Measurements from ENCODE around the gene EIF4EBP3.
"Not testable (repeated sequence)": the region's sequence is repeated elsewhere in the genome, so short reads cannot be mapped to it uniquely, and the experiment has no call there.

Gene EIF4EBP3

GRCh38 chr5:140587495-140587894 lies 40.0 kb downstream of the EIF4EBP3 start:
- H3K4me1 Mint-ChIP-seq, result no peaks in the 10 kb centered on the region
- no peak for DNase-seq (ENCODE audit: low spot score in 2 of 2)
- no peak overlapping the region for H3K27ac Mint-ChIP-seq

DNA sequence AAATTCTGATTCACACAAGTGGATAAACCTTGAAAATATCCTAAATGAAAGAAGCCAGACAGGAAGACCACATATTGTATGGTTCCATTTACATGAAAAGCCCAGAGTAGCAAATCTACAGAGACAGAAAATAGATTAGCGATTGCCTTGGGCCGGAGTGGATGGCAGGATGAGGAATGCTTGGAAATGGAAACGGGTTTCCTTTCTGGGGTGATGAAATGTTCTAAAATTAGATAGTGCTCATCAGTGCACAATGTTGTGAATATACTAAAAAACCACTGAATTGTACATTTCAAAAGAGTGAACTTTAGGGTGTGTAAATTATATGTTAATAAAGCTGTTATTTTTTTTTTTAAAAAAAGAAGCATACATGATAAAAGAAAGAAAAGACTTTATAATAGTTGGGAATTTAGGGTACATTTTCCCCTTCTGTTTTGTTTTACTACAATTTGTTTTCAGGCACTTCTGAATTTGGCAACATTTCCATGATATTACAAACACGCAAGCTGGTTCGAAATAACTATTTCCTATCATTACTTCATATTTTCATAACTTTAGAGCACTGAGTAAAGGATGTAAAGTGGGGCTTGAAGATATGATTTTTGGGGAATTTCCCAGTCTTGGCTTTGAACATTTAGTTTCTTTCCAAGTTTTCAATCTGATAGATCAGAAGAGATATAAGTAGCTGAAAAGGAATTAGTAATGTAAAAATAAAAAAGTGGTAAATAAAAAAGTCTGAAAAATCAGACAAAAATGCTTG lies 41.0 kb downstream of the EIF4EBP3 start:
- no peak for DNase-seq (ENCODE audit: low spot score in 2 of 2)
- Mint-ChIP-seq H3K4me1 (no peaks in the 10 kb centered on the region), H3K36me3 (no peaks in the 10 kb centered on the region), H3K27ac (no peak overlapping the region), H3K9me3 (no peaks in the 10 kb centered on the region), H3K4me3 (no peak overlapping the region)
- ATAC-seq, result no peak

More at GRCh38 chr5:140587495-140587894, 40.0 kb downstream of the EIF4EBP3 start:
- no peak for ATAC-seq
- H3K4me3 Mint-ChIP-seq, result no peak overlapping the region
- no peaks in the 10 kb centered on the region for H3K36me3 Mint-ChIP-seq
- no peaks in the 10 kb centered on the region for H3K9me3 Mint-ChIP-seq

DNA sequence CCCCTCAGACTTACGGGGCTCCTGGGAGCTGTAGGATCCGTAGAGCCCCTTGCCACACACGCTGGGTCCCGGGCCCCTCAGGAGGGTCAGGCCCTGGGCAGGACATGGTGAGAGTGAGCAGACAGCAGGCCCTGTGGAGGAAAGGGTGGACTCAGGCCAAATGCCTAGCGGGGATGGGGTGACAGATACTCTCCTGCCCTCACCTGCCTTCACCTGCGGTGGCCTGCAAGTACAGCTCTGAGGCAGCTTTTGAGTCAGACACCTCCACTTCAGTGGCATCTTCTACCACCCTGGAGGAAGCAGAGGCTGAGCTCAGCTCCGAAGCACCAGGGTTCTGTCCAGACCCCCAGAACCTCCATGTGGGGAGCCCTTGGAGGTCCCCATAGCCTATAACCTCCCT lies 43.4 kb downstream of the EIF4EBP3 start:
- ATAC-seq (no peak), DNase-seq (ENCODE audit: low spot score in 2 of 2) (no peak)
- no peak overlapping the region for H3K27ac Mint-ChIP-seq
- H3K36me3 Mint-ChIP-seq, result no peaks in the 10 kb centered on the region
- no peaks in the 10 kb centered on the region for H3K9me3 Mint-ChIP-seq
- H3K4me3 Mint-ChIP-seq, result no peak overlapping the region
- H3K4me1 Mint-ChIP-seq, result no peaks in the 10 kb centered on the region

- H3K9me3 Mint-ChIP-seq, result no peaks in the 10 kb centered on the region
- no peak overlapping the region for H3K27ac Mint-ChIP-seq
- H3K36me3 Mint-ChIP-seq, result no peaks in the 10 kb centered on the region
- no peaks in the 10 kb centered on the region for H3K4me1 Mint-ChIP-seq
- peak; percentile 26 for ATAC-seq
- no peak for DNase-seq (ENCODE audit: low spot score in 2 of 2)
- no peak overlapping the region for H3K4me3 Mint-ChIP-seq
These were observed 44.4 kb downstream of the EIF4EBP3 start for GRCh38 chr5:140591747-140592372.

- not testable (repeated sequence) for H3K4me3 Mint-ChIP-seq; DNase-seq (ENCODE audit: low spot score in 2 of 2); H3K27ac Mint-ChIP-seq; H3K9me3 Mint-ChIP-seq; H3K4me1 Mint-ChIP-seq; ATAC-seq; H3K36me3 Mint-ChIP-seq
These were observed 45.6 kb downstream of the EIF4EBP3 start for GRCh38 chr5:140593070-140593469.

GRCh38 chr5:140594169-140594568 lies 46.7 kb downstream of the EIF4EBP3 start:
- Mint-ChIP-seq H3K36me3 (no peaks in the 10 kb centered on the region), H3K27ac (no peak overlapping the region), H3K9me3 (no peaks in the 10 kb centered on the region), H3K4me3 (no peak overlapping the region), H3K4me1 (no peaks in the 10 kb centered on the region)
- DNase-seq (ENCODE audit: low spot score in 2 of 2), result no peak
- no peak for ATAC-seq

- ATAC-seq, result no peak
- Mint-ChIP-seq H3K4me1 (no peaks in the 10 kb centered on the region), H3K36me3 (no peaks in the 10 kb centered on the region), H3K27ac (no peak overlapping the region), H3K9me3 (no peaks in the 10 kb centered on the region), H3K4me3 (no peak overlapping the region)
- DNase-seq (ENCODE audit: low spot score in 2 of 2), result no peak
These were observed 48.3 kb downstream of the EIF4EBP3 start for GRCh38 chr5:140595538-140596300.

- no peak for ATAC-seq
- no peak overlapping the region for H3K27ac Mint-ChIP-seq
- DNase-seq (ENCODE audit: low spot score in 2 of 2), result no peak
- no peaks in the 10 kb centered on the region for H3K4me1 Mint-ChIP-seq
- no peak overlapping the region for H3K4me3 Mint-ChIP-seq
- H3K36me3 Mint-ChIP-seq, result no peaks in the 10 kb centered on the region
- H3K9me3 Mint-ChIP-seq, result no peaks in the 10 kb centered on the region
These were observed 48.9 kb downstream of the EIF4EBP3 start for GRCh38 chr5:140596321-140596741.

- ATAC-seq (no peak), DNase-seq (ENCODE audit: low spot score in 2 of 2) (no peak)
- no peak overlapping the region for H3K27ac Mint-ChIP-seq
- no peaks in the 10 kb centered on the region for H3K9me3 Mint-ChIP-seq
- no peaks in the 10 kb centered on the region for H3K4me1 Mint-ChIP-seq
- no peaks in the 10 kb centered on the region for H3K36me3 Mint-ChIP-seq
- no peak overlapping the region for H3K4me3 Mint-ChIP-seq
These were observed 51.4 kb downstream of the EIF4EBP3 start for GRCh38 chr5:140598836-140599235.

All from stimulated activated effector memory CD8-positive, alpha-beta T cell treated with anti-CD3 and anti-CD28 coated beads, Interleukin-12 subunit alpha, Interleukin-12 subunit beta, amount 100 ng/mL, for 72 hours (primary cell).